IPS-18a (cell line): ENCODE data around the gene PNMA8A.

Experiments
- H3K27ac ChIP-seq: one replicate; pipeline ENCODE4 v1.5.1; 2013; ENCODE audit warnings: low read length
- H3K27me3 ChIP-seq: one replicate; pipeline ENCODE4 v1.6.1; 2013; ENCODE audit warnings: mild to moderate bottlenecking, low read length; ENCODE audit not compliant: control insufficient read depth, insufficient read depth
- H3K36me3 ChIP-seq: one replicate; pipeline ENCODE4 v1.6.1; 2013; ENCODE audit warnings: low read depth, low read length; ENCODE audit not compliant: control insufficient read depth
- H3K4me1 ChIP-seq: one replicate; pipeline ENCODE4 v1.6.1; 2013; ENCODE audit warnings: low read depth, low read length; ENCODE audit not compliant: control insufficient read depth
- H3K4me3 ChIP-seq: one replicate; pipeline ENCODE4 v1.5.1; 2013; ENCODE audit warnings: low read length
- H3K9ac ChIP-seq: one replicate; pipeline ENCODE4 v1.6.1; 2013; ENCODE audit warnings: mild to moderate bottlenecking, low read length, moderate library complexity
- H3K9me3 ChIP-seq: one replicate; pipeline ENCODE4 v1.6.1; 2013; ENCODE audit warnings: low read depth, low read length; ENCODE audit not compliant: control insufficient read depth

PNMA8A gene

DNA sequence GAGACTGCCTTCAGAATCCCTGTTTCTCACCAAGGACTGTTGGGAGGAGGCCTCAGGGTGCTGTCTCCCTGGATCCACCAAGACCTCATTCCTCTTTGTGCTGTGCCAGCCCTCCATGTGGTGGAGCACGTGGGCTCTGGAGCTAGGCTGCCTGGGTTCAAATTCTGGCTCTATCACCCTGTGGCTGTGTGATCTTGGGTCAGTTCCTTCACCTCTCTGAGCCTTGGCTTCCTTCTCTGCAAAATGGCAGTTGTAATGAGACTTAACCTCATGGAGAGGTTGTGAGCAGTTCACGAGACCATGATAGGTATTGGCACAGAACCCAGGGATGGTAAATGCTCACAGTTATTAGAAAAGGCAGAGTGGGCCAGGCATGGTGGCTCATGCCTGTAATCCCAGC, 49.0 kb downstream of the PNMA8A start:
- Histone ChIP-seq H3K27me3 (peaks cover 11% of the 10 kb centered on the region), H3K9me3 (no peaks in the 10 kb centered on the region), H3K36me3 (no peaks in the 10 kb centered on the region), H3K27ac (no peak overlapping the region), H3K9ac (no peak overlapping the region), H3K4me3 (no peak overlapping the region), H3K4me1 (no peaks in the 10 kb centered on the region)

DNA sequence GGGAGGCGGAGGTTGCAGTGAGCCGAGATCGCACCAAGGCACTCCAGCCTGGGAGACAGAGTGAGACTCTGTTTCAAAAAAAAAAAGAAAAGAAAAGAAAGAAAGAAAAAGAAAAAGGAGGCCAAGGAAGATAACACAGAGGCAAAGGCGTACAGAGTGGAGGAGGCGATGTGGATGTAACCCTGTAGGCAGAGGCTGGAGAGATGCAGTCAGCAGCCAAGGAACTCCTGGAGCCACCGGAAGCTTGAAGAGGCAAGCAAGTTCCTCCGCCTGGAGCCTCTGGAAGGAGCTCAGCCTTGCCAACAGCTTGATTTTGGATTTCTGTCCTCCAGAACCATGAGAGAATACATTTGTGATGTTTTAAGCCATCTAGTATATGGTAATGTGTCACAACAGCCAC, 51.3 kb downstream of the PNMA8A start:
- H3K9me3 ChIP-seq, result no peaks in the 10 kb centered on the region
- peaks cover 6% of the 10 kb centered on the region for H3K27me3 ChIP-seq
- H3K9ac ChIP-seq, result no peak overlapping the region
- H3K4me3 ChIP-seq, result no peak overlapping the region
- no peaks in the 10 kb centered on the region for H3K36me3 ChIP-seq
- no peak overlapping the region for H3K27ac ChIP-seq
- H3K4me1 ChIP-seq, result peaks cover 10% of the 10 kb centered on the region
